CMK (cell line): Measurements from ENCODE around the gene FAM120A.
"Not testable (repeated sequence)": the region's sequence is repeated elsewhere in the genome, so short reads cannot be mapped to it uniquely, and the experiment has no call there.

Experiments used
- DNase-seq: peaks from one replicate; pipeline ENCODE4 v3.0.0-alpha.2; 2010; ENCODE audit warnings: low read depth

FAM120A gene, protein sequence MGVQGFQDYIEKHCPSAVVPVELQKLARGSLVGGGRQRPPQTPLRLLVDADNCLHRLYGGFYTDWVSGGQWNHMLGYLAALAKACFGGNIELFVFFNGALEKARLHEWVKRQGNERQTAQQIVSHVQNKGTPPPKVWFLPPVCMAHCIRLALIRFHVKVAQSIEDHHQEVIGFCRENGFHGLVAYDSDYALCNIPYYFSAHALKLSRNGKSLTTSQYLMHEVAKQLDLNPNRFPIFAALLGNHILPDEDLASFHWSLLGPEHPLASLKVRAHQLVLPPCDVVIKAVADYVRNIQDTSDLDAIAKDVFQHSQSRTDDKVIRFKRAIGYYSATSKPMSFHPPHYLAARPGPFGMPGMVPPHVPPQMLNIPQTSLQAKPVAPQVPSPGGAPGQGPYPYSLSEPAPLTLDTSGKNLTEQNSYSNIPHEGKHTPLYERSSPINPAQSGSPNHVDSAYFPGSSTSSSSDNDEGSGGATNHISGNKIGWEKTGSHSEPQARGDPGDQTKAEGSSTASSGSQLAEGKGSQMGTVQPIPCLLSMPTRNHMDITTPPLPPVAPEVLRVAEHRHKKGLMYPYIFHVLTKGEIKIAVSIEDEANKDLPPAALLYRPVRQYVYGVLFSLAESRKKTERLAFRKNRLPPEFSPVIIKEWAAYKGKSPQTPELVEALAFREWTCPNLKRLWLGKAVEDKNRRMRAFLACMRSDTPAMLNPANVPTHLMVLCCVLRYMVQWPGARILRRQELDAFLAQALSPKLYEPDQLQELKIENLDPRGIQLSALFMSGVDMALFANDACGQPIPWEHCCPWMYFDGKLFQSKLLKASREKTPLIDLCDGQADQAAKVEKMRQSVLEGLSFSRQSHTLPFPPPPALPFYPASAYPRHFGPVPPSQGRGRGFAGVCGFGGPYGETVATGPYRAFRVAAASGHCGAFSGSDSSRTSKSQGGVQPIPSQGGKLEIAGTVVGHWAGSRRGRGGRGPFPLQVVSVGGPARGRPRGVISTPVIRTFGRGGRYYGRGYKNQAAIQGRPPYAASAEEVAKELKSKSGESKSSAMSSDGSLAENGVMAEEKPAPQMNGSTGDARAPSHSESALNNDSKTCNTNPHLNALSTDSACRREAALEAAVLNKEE

GRCh38 chr9:93450945-93451815 lies at the start of gene FAM120A:
FAM120A (plus strand) TSS chr9:93451685; CDS start chr9:93451916, 231 bp downstream.
- no peak for DNase-seq

DNA sequence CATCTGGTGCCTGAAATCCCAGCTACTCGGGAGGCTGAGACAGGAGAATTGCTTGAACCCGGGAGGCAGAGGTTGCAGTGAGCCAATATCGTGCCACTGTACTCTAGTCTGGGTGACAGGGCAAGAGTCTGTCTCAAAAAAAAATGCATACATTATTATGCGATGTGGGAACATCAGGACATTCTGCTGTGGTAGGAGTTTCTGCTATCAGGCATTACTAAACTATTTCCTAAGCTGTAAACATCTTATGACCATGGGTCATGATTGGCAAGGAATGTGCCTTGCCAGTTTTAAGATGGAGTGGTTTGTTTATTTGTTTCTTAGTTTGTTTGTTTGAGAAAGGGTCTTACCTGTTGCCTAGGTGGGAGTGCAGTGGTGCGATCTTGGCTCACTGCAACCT lies 45.1 kb upstream of the FAM120A start:
- no peak for DNase-seq

DNA sequence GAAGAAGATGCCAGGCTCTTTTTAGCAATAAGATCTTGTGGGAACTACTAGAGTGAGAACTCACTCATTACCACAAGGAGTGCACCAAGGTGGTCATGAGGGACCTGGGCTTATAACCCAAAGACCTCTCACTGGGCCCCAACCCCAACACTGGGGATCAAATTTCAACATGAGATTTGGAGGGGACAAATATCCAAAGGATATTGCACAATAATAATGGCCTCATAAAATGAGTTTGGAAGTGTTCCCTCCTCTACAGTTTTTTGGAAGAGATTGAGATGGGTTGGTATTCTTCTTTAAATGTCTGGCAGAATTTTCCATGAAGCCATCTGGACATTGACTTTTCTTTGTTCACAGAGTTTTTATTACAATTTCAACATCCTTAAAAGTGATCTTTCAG lies 38.0 kb upstream of the FAM120A start:
- DNase-seq: no peak

DNA sequence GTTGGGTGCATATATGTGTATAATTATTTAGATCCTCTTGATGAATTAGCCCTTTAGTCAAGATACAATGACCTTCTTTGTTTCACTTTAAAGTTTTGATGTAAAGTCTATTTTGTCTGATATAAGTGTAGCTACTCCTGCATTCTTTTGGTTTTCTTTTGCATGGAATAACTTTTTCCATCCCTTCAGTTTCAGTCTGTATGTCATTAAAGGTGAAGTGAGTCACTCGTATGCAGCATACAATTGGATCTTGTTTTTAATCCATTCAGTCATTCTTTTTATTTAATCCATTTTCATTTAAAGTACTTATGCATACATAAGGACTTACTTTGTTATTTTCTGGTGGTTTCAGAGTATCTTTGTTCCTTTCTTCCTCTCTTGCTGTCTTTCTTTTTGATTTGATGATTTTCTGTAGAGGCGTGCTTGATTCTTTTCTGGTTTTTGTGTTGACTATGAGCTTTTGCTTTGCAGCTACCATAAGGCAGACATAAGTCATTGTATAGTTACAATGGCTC lies 36.3 kb upstream of the FAM120A start:
- DNase-seq: no peak

GRCh38 chr9:93416530-93417235 lies 34.8 kb upstream of the FAM120A start:
- no peak for DNase-seq

- DNase-seq: no peak
Observed at GRCh38 chr9:93417538-93417937, 33.9 kb upstream of the FAM120A start.

- no peak for DNase-seq
Observed at GRCh38 chr9:93419023-93419422, 32.5 kb upstream of the FAM120A start.

DNA sequence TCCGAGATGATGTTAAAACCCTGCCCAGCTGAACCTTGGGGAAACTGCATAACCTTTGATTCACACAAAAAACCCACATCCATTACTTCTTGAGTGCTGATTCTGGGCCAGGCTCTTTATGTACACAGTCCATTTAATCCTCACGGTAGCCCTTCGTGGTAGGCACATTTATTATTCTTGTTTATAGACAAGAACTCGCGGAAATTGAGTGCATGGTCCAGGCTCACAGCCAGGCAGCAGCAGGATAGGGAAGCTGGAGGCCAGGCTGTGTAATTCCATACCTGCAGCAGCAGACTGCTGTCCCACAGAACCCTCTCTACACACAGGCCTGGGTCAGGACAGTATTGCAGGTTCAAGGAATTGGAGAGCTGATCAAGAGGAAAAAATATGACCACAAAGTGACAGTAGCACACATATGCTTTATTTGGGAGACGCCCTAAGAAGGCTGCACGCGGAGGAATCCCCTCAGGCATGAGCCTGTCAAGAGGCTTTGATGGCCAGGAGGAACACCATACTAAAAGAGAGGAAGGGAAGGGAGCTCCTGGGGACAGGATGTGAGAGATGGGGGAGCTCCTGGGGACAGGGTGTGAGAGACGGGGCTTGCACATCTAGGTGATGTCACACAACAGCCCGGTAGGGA lies 28.4 kb upstream of the FAM120A start:
- DNase-seq: no peak

DNA sequence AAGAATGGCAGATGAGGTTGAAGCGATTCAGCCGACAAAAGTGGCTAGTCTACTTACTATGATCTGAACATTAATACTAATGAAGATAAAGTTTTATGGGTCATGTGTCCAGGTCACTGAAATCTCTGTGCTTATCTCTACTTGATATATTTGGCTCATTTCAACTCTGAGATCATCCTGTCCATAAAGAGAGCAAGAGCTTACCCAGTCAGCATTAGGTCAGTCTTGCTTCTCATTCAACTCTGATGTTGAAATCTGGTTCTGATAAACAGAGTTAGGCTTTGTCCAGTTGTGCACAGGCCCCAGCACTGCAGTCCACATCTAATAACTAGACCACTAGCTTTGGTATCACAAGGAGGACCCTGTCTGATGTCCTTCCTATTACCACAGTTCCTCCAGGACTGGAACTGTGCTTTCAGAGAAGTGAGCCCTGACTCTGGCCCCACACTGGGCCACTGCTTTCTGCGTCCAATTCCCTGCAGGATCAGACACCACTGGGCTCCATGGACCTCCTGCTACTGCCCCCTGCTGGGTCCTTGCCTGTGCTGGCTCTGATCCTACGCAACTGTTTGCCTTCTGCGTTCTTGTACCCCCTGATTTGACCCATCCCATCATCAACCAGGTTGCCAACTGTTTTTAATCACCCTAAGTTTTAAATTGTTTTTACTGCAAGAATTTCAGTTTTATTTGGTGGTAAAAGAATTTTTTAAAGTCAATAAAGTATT lies 23.7 kb upstream of the FAM120A start:
- DNase-seq: no peak

DNA sequence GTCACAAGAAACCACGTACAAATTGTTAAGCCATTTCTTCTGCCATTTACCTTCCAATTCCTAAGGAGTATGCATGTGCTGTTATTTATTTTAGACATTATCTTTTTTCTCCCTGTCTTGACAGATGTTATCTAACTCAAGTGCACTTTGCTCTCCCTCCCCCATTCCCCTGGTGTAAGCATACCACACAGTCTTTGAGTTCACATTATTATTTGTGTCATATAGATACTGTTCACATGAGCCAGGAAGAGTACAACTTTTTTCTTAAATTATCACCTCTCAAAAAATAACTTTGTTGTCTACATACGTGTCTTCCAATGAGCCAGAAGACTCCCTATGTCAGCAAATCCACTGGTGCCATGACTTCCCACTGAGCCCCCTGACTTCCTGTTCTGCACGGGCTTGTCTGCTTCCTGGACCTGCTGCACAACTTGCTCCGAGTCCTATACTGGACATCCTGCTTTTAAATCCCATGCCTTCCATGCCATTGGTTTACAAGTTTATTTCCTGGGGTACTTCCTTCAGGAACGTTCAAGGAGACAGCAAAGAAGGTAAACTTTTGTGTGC lies 19.9 kb upstream of the FAM120A start:
- no peak for DNase-seq

GRCh38 chr9:93432964-93433363 lies 18.5 kb upstream of the FAM120A start:
- DNase-seq: no peak

GRCh38 chr9:93434056-93434455 lies 17.4 kb upstream of the FAM120A start:
- no peak for DNase-seq

- no peak for DNase-seq
Observed at GRCh38 chr9:93435386-93435785, 16.1 kb upstream of the FAM120A start.

GRCh38 chr9:93436218-93436617 lies 15.3 kb upstream of the FAM120A start:
- no peak for DNase-seq

GRCh38 chr9:93436655-93437407 lies 14.7 kb upstream of the FAM120A start:
- no peak for DNase-seq

- DNase-seq: no peak
Observed at GRCh38 chr9:93437996-93438395, 13.5 kb upstream of the FAM120A start.

- not testable (repeated sequence) for DNase-seq
Observed at GRCh38 chr9:93439301-93439700, 12.2 kb upstream of the FAM120A start.

GRCh38 chr9:93440896-93441580 lies 10.4 kb upstream of the FAM120A start:
- no peak for DNase-seq
